Tibial nerve (tissue), 4 donors: Measurements from ENCODE around the gene TUBB4A. TPM values are rescaled to one million over a fixed set of nuclear protein-coding genes. Genes with fewer than 3 reads are reported as not detected.

Experiments
- DNase-seq, 2 donors: peaks; one replicate each; pipeline ENCODE4 v3.0.0-alpha.2; 2019; ENCODE audit warnings: low spot score in 2 of 2
- H3K27ac ChIP-seq, 4 donors: fragments of 200-600 bp; sonication (generic) in 3 of 4; one replicate each; pipeline ENCODE4 v1.5.1; 2017 to 2019; ENCODE audit warnings: mild to moderate bottlenecking in 1 of 4
- H3K27me3 ChIP-seq, 2 donors: fragments of 200-600 bp; sonication (generic) in 1 of 2; one replicate each; pipeline versions ENCODE4 v1.5.1 to v1.6.0; 2017 to 2019
- H3K36me3 ChIP-seq, 3 donors: fragments of 200-600 bp; sonication (generic); one replicate each; pipeline ENCODE4 v1.5.1; 2018 to 2019
- H3K4me1 ChIP-seq, 4 donors: fragments of 200-600 bp; sonication (generic) in 3 of 4; one replicate each; pipeline ENCODE4 v1.5.1; 2017 to 2019
- H3K4me3 ChIP-seq, 4 donors: fragments of 200-600 bp; sonication (generic) in 3 of 4; one replicate each; pipeline ENCODE4 v1.5.1; 2017 to 2019; ENCODE audit warnings: mild to moderate bottlenecking in 1 of 4, moderate library complexity in 1 of 4
- H3K9me3 ChIP-seq, 4 donors: fragments of 200-600 bp; sonication (generic) in 3 of 4; one replicate each; pipeline ENCODE4 v1.5.1; 2017 to 2019
- EP300 ChIP-seq, 2 donors: sonication (generic); formaldehyde crosslinking; IDR thresholded peaks; one replicate each; pipeline ENCODE4 v1.6.1; 2017; ENCODE audit warnings: antibody characterized with exemption in 2 of 2, mild to moderate bottlenecking in 1 of 2
- POLR2A ChIP-seq, 2 donors: fragments of 450-650 bp; IDR thresholded peaks; one replicate each; pipeline ENCODE4 v1.6.1; 2017; ENCODE audit warnings: antibody characterized with exemption in 2 of 2, mild to moderate bottlenecking in 2 of 2, moderate library complexity in 2 of 2
- WGBS, 2 donors: methylation state at CpG; one replicate each; pipeline ENCODE4 v1.1.5; 2018; 5-methylcytosine and 5-hydroxymethylcytosine counted together
- total RNA-seq, 4 donors: library from RNA; depleted of rRNA; stranded (reverse); fragments of >200 nt; gene quantifications; one replicate each; pipeline ENCODE4 v1.1.0, GENCODE V29; 2016
- TF ChIP-seq, protein P1 (sequence below), 5 experiments: fragments of 200-600 bp in 3 of 5; fragments of 450-650 bp in 2 of 5; sonication (generic) in 3 of 5; IDR thresholded peaks; one replicate each; pipeline ENCODE4 v1.5.1; 2016 to 2019; ENCODE audit warnings: antibody characterized with exemption in 5 of 5, mild to moderate bottlenecking in 3 of 5, moderate library complexity in 2 of 5

The TUBB4A gene
- total RNA-seq, 4 donors from 2014 or later = 10.8 to 31.0 (median 22.1) TPM

DNA sequence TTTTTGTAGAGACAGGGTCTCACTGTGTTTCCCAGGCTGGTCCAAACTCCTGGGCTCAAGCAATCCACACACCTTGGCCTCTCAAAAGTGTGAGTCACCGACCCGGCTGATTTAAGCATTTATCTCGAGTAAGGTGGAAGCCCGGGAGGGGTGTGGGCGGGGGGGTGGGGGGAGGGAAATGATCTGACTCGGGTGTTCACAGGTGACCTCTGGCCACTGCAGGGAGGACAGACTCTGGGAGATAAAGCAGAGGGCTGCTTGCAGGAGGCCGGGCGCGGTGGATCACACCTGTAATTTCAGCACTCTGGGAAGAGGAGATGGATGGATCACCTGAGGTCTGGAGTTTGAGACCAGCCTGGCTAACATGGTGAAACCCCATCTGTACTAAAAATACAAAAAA is 28.5 kb downstream of the TUBB4A start:
- no peak for TF ChIP-seq POLR2A (IDR thresholded peaks at IDR 0.05)
- no peak for TF ChIP-seq EP300 (IDR thresholded peaks at IDR 0.05)
- TF ChIP-seq, protein P1, sequence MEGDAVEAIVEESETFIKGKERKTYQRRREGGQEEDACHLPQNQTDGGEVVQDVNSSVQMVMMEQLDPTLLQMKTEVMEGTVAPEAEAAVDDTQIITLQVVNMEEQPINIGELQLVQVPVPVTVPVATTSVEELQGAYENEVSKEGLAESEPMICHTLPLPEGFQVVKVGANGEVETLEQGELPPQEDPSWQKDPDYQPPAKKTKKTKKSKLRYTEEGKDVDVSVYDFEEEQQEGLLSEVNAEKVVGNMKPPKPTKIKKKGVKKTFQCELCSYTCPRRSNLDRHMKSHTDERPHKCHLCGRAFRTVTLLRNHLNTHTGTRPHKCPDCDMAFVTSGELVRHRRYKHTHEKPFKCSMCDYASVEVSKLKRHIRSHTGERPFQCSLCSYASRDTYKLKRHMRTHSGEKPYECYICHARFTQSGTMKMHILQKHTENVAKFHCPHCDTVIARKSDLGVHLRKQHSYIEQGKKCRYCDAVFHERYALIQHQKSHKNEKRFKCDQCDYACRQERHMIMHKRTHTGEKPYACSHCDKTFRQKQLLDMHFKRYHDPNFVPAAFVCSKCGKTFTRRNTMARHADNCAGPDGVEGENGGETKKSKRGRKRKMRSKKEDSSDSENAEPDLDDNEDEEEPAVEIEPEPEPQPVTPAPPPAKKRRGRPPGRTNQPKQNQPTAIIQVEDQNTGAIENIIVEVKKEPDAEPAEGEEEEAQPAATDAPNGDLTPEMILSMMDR (IDR thresholded peaks at IDR 0.05) = no peak
- H3K4me1 ChIP-seq = peaks cover 0 to 18% (median 0%) of the 10 kb centered on the region in 4 donors
- no peaks in the 10 kb centered on the region for H3K36me3 ChIP-seq
- no peaks in the 10 kb centered on the region for H3K9me3 ChIP-seq
- H3K4me3 ChIP-seq = no peak overlapping the region
- no peak overlapping the region for H3K27ac ChIP-seq
- 78 to 84% methylated on average over 9 of the region's 9 CpGs for whole genome bisulfite sequencing, 2 donors
- no peak for DNase-seq
- peaks cover 0 to 31% of the 10 kb centered on the region in 2 donors for H3K27me3 ChIP-seq

DNA sequence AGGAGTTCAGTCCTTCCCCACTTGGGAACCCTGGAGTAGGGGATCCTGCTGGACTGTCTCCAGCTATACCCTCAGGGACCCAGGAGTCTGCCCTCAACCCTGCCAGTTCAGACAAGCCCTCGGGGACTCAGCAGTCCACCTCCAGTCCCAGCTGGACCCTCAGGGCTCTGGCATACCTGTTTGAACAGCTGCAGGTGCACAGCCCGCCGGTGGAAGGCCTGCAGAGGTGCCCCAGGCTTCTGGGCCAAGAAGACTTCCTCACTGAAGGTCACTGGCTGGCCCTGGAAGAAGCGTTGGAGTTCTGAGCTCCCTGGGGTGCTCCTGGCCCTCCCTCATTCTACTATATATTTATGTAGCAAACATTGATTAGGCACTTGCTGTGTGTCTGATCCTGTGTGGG is 29.4 kb downstream of the TUBB4A start:
- H3K9me3 ChIP-seq = no peaks in the 10 kb centered on the region
- WGBS, 2 donors = 67% methylated on average over 4 of the region's 4 CpGs
- H3K27me3 ChIP-seq = peaks cover 0 to 31% of the 10 kb centered on the region in 2 donors
- TF ChIP-seq, protein P1 (IDR thresholded peaks at IDR 0.05) = no peak
- TF ChIP-seq POLR2A (IDR thresholded peaks at IDR 0.05) (no peak), EP300 (IDR thresholded peaks at IDR 0.05) (no peak)
- peaks cover 0 to 18% (median 0%) of the 10 kb centered on the region in 4 donors for H3K4me1 ChIP-seq
- DNase-seq = no peak
- no peak overlapping the region for H3K27ac ChIP-seq
- H3K36me3 ChIP-seq = no peaks in the 10 kb centered on the region
- no peak overlapping the region for H3K4me3 ChIP-seq

DNA sequence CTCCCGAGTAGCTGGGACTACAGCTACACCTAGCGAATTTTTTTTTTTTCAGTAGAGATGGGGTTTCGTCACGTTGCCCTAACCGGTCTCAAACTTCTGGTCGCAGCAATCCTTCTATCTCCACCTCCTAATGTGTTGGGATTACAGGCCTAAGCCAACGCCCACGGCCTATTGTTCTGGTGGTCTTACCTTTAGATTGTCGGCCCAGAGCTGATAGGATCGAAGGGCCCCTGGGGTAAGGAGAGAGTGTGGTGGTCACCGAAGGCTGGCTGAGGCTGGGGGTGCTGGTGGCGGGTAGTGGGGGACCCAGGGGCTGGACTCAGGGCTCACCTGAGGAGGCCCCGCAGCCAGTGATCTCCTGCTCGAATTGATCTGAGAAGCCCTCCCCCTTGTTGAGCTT is 31.0 kb downstream of the TUBB4A start:
- no peak overlapping the region for H3K27ac ChIP-seq
- H3K27me3 ChIP-seq = peaks cover 0 to 17% of the 10 kb centered on the region in 2 donors
- H3K36me3 ChIP-seq = no peaks in the 10 kb centered on the region
- peaks cover 0 to 7% (median 0%) of the 10 kb centered on the region in 4 donors for H3K4me1 ChIP-seq
- DNase-seq = no peak
- no peak overlapping the region for H3K4me3 ChIP-seq
- WGBS, 2 donors = 76 to 85% methylated on average over 14 of the region's 14 CpGs
- H3K9me3 ChIP-seq = no peaks in the 10 kb centered on the region
- TF ChIP-seq EP300 (IDR thresholded peaks at IDR 0.05) (no peak), POLR2A (IDR thresholded peaks at IDR 0.05) (no peak)
- TF ChIP-seq, protein P1 (IDR thresholded peaks at IDR 0.05) = no peak

DNA sequence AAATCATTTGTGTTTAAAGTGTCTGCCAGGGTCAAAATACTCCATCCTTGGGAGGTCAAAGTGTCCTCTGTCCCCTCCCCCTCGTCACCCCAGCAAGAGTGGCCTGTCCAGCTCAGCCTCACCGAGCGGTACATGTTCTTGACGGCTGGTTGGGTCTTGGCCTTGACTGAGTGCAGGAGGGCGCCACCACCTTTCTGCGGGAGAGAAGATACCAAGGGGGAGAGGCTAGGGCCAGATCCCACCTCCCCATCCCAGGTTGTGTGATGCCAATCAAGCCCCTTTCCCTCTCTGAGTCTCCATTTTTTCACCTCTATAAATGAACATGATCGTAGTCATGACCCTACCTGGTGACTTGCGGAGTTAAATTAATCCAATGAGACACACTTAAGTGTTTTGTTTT is 31.9 kb downstream of the TUBB4A start:
- no peak overlapping the region for H3K27ac ChIP-seq
- WGBS, 2 donors = 64 to 68% methylated on average over 8 of the region's 8 CpGs
- no peak for DNase-seq

GRCh38 chr19:6467384-6467783 is 34.7 kb downstream of the TUBB4A start:
- Histone ChIP-seq H3K36me3 (no peaks in the 10 kb centered on the region), H3K4me3 (no peak overlapping the region), H3K27me3 (peaks cover 0 to 26% of the 10 kb centered on the region in 2 donors), H3K9me3 (no peaks in the 10 kb centered on the region), H3K27ac (no peak overlapping the region), H3K4me1 (peaks cover 0 to 7% (median 2%) of the 10 kb centered on the region in 4 donors)
- no peak for DNase-seq
- 69 to 71% methylated on average over 7 to 8 of the region's 8 CpGs for WGBS, 2 donors
- TF ChIP-seq, protein P1 (IDR thresholded peaks at IDR 0.05) = no peak

More for the DNA sequence above, 31.9 kb downstream of the TUBB4A start:
- H3K27me3 ChIP-seq = peaks cover 0 to 10% of the 10 kb centered on the region in 2 donors
- no peaks in the 10 kb centered on the region for H3K36me3 ChIP-seq
- no peaks in the 10 kb centered on the region for H3K9me3 ChIP-seq
- no peak overlapping the region for H3K4me3 ChIP-seq
- H3K4me1 ChIP-seq = no peaks in the 10 kb centered on the region
- TF ChIP-seq EP300 (IDR thresholded peaks at IDR 0.05) = no peak
- TF ChIP-seq POLR2A (IDR thresholded peaks at IDR 0.05) = no peak
- TF ChIP-seq, protein P1 (IDR thresholded peaks at IDR 0.05) = no peak
